Karpas-422 (cell line): ENCODE data around the gene ABCA10. TPM values are rescaled to one million over a fixed set of nuclear protein-coding genes. Genes with fewer than 3 reads are reported as not detected.
"Not testable (repeated sequence)": the region's sequence is repeated elsewhere in the genome, so short reads cannot be mapped to it uniquely, and the experiment has no call there.

Experiments
- DNase-seq: peaks from one replicate; pipeline ENCODE4 v3.0.0-alpha.2; 2015
- H2AFZ ChIP-seq: fragments of 200-600 bp; sonication (generic); 2 replicates; pipeline ENCODE4 v1.6.1; 2014; ENCODE audit warnings: antibody characterized with exemption, low read length, mixed read lengths
- H3K27ac ChIP-seq: fragments of 200-600 bp; sonication (generic); 2 replicates; pipeline ENCODE4 v1.5.1; 2014; ENCODE audit warnings: mild to moderate bottlenecking, low read length, moderate library complexity
- H3K27me3 ChIP-seq: fragments of 200-600 bp; sonication (generic); 2 replicates; pipeline ENCODE4 v1.6.1; 2014; ENCODE audit warnings: low read length, mixed read lengths
- H3K36me3 ChIP-seq: fragments of 200-600 bp; sonication (generic); 2 replicates; pipeline ENCODE4 v1.6.1; 2014; ENCODE audit warnings: low read length, mixed read lengths; ENCODE audit not compliant: insufficient read depth
- H3K4me1 ChIP-seq: fragments of 200-600 bp; sonication (generic); 2 replicates; pipeline ENCODE4 v1.6.1; 2014; ENCODE audit warnings: mild to moderate bottlenecking, low read length, mixed read lengths
- H3K4me2 ChIP-seq: fragments of 200-600 bp; sonication (generic); 2 replicates; pipeline ENCODE4 v1.6.1; 2014; ENCODE audit warnings: low read length, low read depth, mild to moderate bottlenecking; ENCODE audit not compliant: poor library complexity, severe bottlenecking
- H3K4me3 ChIP-seq: fragments of 200-600 bp; sonication (generic); 2 replicates; pipeline ENCODE4 v1.5.1; 2014; ENCODE audit warnings: mild to moderate bottlenecking, antibody characterized with exemption, low read length, mixed read lengths
- H3K79me2 ChIP-seq: fragments of 200-600 bp; sonication (generic); 2 replicates; pipeline ENCODE4 v1.6.1; 2014; ENCODE audit warnings: mild to moderate bottlenecking, low read length, mixed read lengths
- H3K9ac ChIP-seq: fragments of 200-600 bp; sonication (generic); 2 replicates; pipeline ENCODE4 v1.6.0; 2014; ENCODE audit warnings: low read length
- H3K9me2 ChIP-seq: fragments of 200-600 bp; sonication (generic), shearing (Covaris generic); replicated peaks from 2 replicates; pipeline ENCODE4 v1.6.0; 2014; ENCODE audit warnings: mild to moderate bottlenecking, low read length, moderate library complexity; ENCODE audit not compliant: insufficient read depth
- H3K9me3 ChIP-seq: fragments of 300-700, 200-600 bp; sonication (generic); 2 replicates; pipeline ENCODE4 v1.6.1; 2014; ENCODE audit warnings: low read length, mixed read lengths
- H4K20me1 ChIP-seq: fragments of 200-600 bp; sonication (generic); 2 replicates; pipeline ENCODE4 v1.6.1; 2014; ENCODE audit warnings: mild to moderate bottlenecking, antibody characterized with exemption, low read length, low read depth; ENCODE audit not compliant: insufficient read depth
- total RNA-seq: library from RNA; depleted of rRNA; stranded (reverse); fragments of >200 nt; shearing (Covaris generic); gene quantifications from 2 replicates; pipeline ENCODE4 v1.2.3, GENCODE V29; 2014; ENCODE audit warnings: low replicate concordance

Gene ABCA10
- total RNA-seq, 1 experiment from 2014 or later = 2.2 TPM

GRCh38 chr17:69222707-69223258 is 5.8 kb downstream of the ABCA10 start:
- H2AFZ ChIP-seq = no peak overlapping the region
- no peaks in the 10 kb centered on the region for H3K36me3 ChIP-seq
- no peaks in the 10 kb centered on the region for H4K20me1 ChIP-seq
- peaks cover 4% of the 10 kb centered on the region for H3K4me1 ChIP-seq
- H3K79me2 ChIP-seq = no peaks in the 10 kb centered on the region
- no peaks in the 10 kb centered on the region for H3K9me2 ChIP-seq
- H3K4me2 ChIP-seq = no peak overlapping the region
- H3K27ac ChIP-seq = no peak overlapping the region
- no peak overlapping the region for H3K9ac ChIP-seq
- H3K4me3 ChIP-seq = no peak overlapping the region
- H3K9me3 ChIP-seq = no peaks in the 10 kb centered on the region
- no peaks in the 10 kb centered on the region for H3K27me3 ChIP-seq
- no peak for DNase-seq

GRCh38 chr17:69220098-69220497 is 8.5 kb downstream of the ABCA10 start:
- Histone ChIP-seq H3K4me2 (no peak overlapping the region), H3K4me1 (no peaks in the 10 kb centered on the region), H3K9ac (no peak overlapping the region), H3K9me3 (no peaks in the 10 kb centered on the region), H3K9me2 (no peaks in the 10 kb centered on the region), H3K36me3 (no peaks in the 10 kb centered on the region), H3K79me2 (no peaks in the 10 kb centered on the region), H2AFZ (no peak overlapping the region), H3K27ac (no peak overlapping the region), H3K4me3 (no peak overlapping the region), H3K27me3 (no peaks in the 10 kb centered on the region), H4K20me1 (no peaks in the 10 kb centered on the region)
- no peak for DNase-seq

- no peaks in the 10 kb centered on the region for H3K4me1 ChIP-seq
- no peak overlapping the region for H3K9ac ChIP-seq
- no peak overlapping the region for H3K27ac ChIP-seq
- no peak overlapping the region for H2AFZ ChIP-seq
- no peak overlapping the region for H3K4me3 ChIP-seq
- H3K27me3 ChIP-seq = no peaks in the 10 kb centered on the region
- H3K9me2 ChIP-seq = no peaks in the 10 kb centered on the region
- no peak overlapping the region for H3K4me2 ChIP-seq
- H3K79me2 ChIP-seq = no peaks in the 10 kb centered on the region
- no peaks in the 10 kb centered on the region for H3K36me3 ChIP-seq
- no peak for DNase-seq
- H3K9me3 ChIP-seq = no peaks in the 10 kb centered on the region
- no peaks in the 10 kb centered on the region for H4K20me1 ChIP-seq
Measured at GRCh38 chr17:69218986-69219385, 9.6 kb downstream of the ABCA10 start.

GRCh38 chr17:69213059-69213813 is 15.4 kb downstream of the ABCA10 start:
- no peak overlapping the region for H3K4me2 ChIP-seq
- no peak overlapping the region for H3K9ac ChIP-seq
- no peaks in the 10 kb centered on the region for H4K20me1 ChIP-seq
- no peak overlapping the region for H2AFZ ChIP-seq
- no peak overlapping the region for H3K27ac ChIP-seq
- no peaks in the 10 kb centered on the region for H3K9me2 ChIP-seq
- H3K4me3 ChIP-seq = no peak overlapping the region
- no peaks in the 10 kb centered on the region for H3K9me3 ChIP-seq
- H3K4me1 ChIP-seq = no peaks in the 10 kb centered on the region
- H3K36me3 ChIP-seq = no peaks in the 10 kb centered on the region
- DNase-seq = peak; percentile 65
- H3K27me3 ChIP-seq = no peaks in the 10 kb centered on the region
- H3K79me2 ChIP-seq = no peaks in the 10 kb centered on the region

GRCh38 chr17:69208640-69209039 is 20.0 kb downstream of the ABCA10 start:
- Histone ChIP-seq H3K9me2 (no peaks in the 10 kb centered on the region), H3K27me3 (no peaks in the 10 kb centered on the region)

GRCh38 chr17:69207151-69207550 is 21.5 kb downstream of the ABCA10 start:
- H3K27me3 ChIP-seq = no peaks in the 10 kb centered on the region
- no peak overlapping the region for H3K9ac ChIP-seq
- DNase-seq = no peak
- no peaks in the 10 kb centered on the region for H4K20me1 ChIP-seq
- H3K4me3 ChIP-seq = no peak overlapping the region
- H3K4me2 ChIP-seq = no peak overlapping the region
- H3K79me2 ChIP-seq = no peaks in the 10 kb centered on the region
- no peaks in the 10 kb centered on the region for H3K36me3 ChIP-seq
- no peaks in the 10 kb centered on the region for H3K9me2 ChIP-seq
- no peak overlapping the region for H2AFZ ChIP-seq
- peaks cover 6% of the 10 kb centered on the region; the same call in 1 of the 2 replicates for H3K4me1 ChIP-seq
- H3K27ac ChIP-seq = no peak overlapping the region
- H3K9me3 ChIP-seq = no peaks in the 10 kb centered on the region

More at GRCh38 chr17:69208640-69209039, 20.0 kb downstream of the ABCA10 start:
- DNase-seq = no peak
- H3K4me1 ChIP-seq = peaks cover 6% of the 10 kb centered on the region; the same call in 1 of the 2 replicates
- H3K36me3 ChIP-seq = no peaks in the 10 kb centered on the region
- no peak overlapping the region for H3K27ac ChIP-seq
- no peak overlapping the region for H3K9ac ChIP-seq
- no peak overlapping the region for H3K4me2 ChIP-seq
- no peaks in the 10 kb centered on the region for H3K79me2 ChIP-seq
- no peaks in the 10 kb centered on the region for H4K20me1 ChIP-seq
- no peaks in the 10 kb centered on the region for H3K9me3 ChIP-seq
- no peak overlapping the region for H2AFZ ChIP-seq
- no peak overlapping the region for H3K4me3 ChIP-seq

GRCh38 chr17:69198238-69198637 is 30.4 kb downstream of the ABCA10 start:
- Histone ChIP-seq H3K4me1 (no peaks in the 10 kb centered on the region), H3K9me3 (no peaks in the 10 kb centered on the region), H3K4me3 (no peak overlapping the region), H3K36me3 (no peaks in the 10 kb centered on the region), H3K9ac (no peak overlapping the region), H3K27ac (no peak overlapping the region), H3K9me2 (no peaks in the 10 kb centered on the region), H4K20me1 (no peaks in the 10 kb centered on the region), H3K4me2 (no peak overlapping the region), H3K27me3 (no peaks in the 10 kb centered on the region), H2AFZ (no peak overlapping the region), H3K79me2 (no peaks in the 10 kb centered on the region)
- DNase-seq = no peak

GRCh38 chr17:69196105-69196653 is 32.4 kb downstream of the ABCA10 start:
- H2AFZ ChIP-seq, H3K36me3 ChIP-seq, H3K79me2 ChIP-seq, H3K9me3 ChIP-seq, H3K4me2 ChIP-seq, DNase-seq, H3K27ac ChIP-seq, H3K4me1 ChIP-seq, H3K4me3 ChIP-seq, H3K9me2 ChIP-seq, H4K20me1 ChIP-seq, H3K27me3 ChIP-seq, H3K9ac ChIP-seq: not testable (repeated sequence)
